T-helper 9 cell (primary cell): Measurements from ENCODE around the gene AFF1.

Experiments used
- DNase-seq: peaks from one replicate; pipeline ENCODE4 v3.0.0-alpha.2; 2020
- total RNA-seq, 2 donors: gene quantifications; one replicate each; lab custom pipeline; 2026; lab: John Stamatoyannopoulos, UW

The AFF1 gene
- total RNA-seq = 127 to 181 reads per million in 2 donors

GRCh38 chr4:86934771-86935565 lies at the start of gene AFF1:
Gene AFF1 (plus strand): TSS chr4:86935011. CDS start chr4:86948534, 13,523 bp downstream.
- DNase-seq = peak; percentile 81

GRCh38 chr4:86890790-86891189 lies 44.0 kb upstream of the AFF1 start:
- DNase-seq = no peak

- peak; percentile 5 for DNase-seq
Observed at GRCh38 chr4:86891762-86892635, 42.8 kb upstream of the AFF1 start, which contains the start of gene C4orf36. Gene C4orf36 (minus strand): TSS chr4:86892422. CDS start chr4:86891520, 902 bp downstream.

GRCh38 chr4:86892636-86892960 lies 42.2 kb upstream of the AFF1 start:
- no peak for DNase-seq

- no peak for DNase-seq
Observed at GRCh38 chr4:86893136-86893535, 41.7 kb upstream of the AFF1 start.

- no peak for DNase-seq
Observed at GRCh38 chr4:86894455-86894854, 40.4 kb upstream of the AFF1 start.

GRCh38 chr4:86895692-86896488 lies 38.9 kb upstream of the AFF1 start:
- DNase-seq = no peak

GRCh38 chr4:86896596-86896995 lies 38.2 kb upstream of the AFF1 start:
- DNase-seq = no peak

- DNase-seq = no peak
Observed at GRCh38 chr4:86898562-86898961, 36.2 kb upstream of the AFF1 start.

- no peak for DNase-seq
Observed at GRCh38 chr4:86901864-86902263, 32.9 kb upstream of the AFF1 start.

GRCh38 chr4:86908251-86908657 lies 26.6 kb upstream of the AFF1 start:
- DNase-seq = no peak

- no peak for DNase-seq
Observed at GRCh38 chr4:86909546-86910295, 25.1 kb upstream of the AFF1 start.

- DNase-seq = no peak
Observed at GRCh38 chr4:86910369-86910768, 24.4 kb upstream of the AFF1 start.

- no peak for DNase-seq
Observed at GRCh38 chr4:86910820-86911684, 23.8 kb upstream of the AFF1 start.

GRCh38 chr4:86916392-86916791 lies 18.4 kb upstream of the AFF1 start:
- no peak for DNase-seq

GRCh38 chr4:86917212-86918039 lies 17.4 kb upstream of the AFF1 start:
- no peak for DNase-seq

GRCh38 chr4:86918539-86919072 lies 16.2 kb upstream of the AFF1 start:
- DNase-seq = no peak

- no peak for DNase-seq
Observed at GRCh38 chr4:86919561-86920223, 15.1 kb upstream of the AFF1 start.

GRCh38 chr4:86921608-86922252 lies 13.1 kb upstream of the AFF1 start:
- DNase-seq = no peak
